HT-29 (cell line): ENCODE results near the gene GPHA2. TPM values are rescaled to one million over a fixed set of nuclear protein-coding genes. Genes with fewer than 3 reads are reported as not detected.
"Not testable (repeated sequence)": the region's sequence is repeated elsewhere in the genome, so short reads cannot be mapped to it uniquely, and the experiment has no call there.

Source experiments
- DNase-seq: peaks from one replicate; pipeline ENCODE4 v3.0.0-alpha.2; 2015; ENCODE audit warnings: low spot score
- total RNA-seq: library from RNA; depleted of rRNA; stranded (reverse); fragments of >200 nt; shearing (Covaris generic); gene quantifications from 2 replicates; pipeline ENCODE4 v1.2.3, GENCODE V29; 2014; rRNA removed

Gene GPHA2, protein sequence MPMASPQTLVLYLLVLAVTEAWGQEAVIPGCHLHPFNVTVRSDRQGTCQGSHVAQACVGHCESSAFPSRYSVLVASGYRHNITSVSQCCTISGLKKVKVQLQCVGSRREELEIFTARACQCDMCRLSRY
- total RNA-seq = not detected in 2 replicates

- no peak for DNase-seq
Measured at GRCh38 chr11:64935359-64936081, at the start of gene GPHA2. GPHA2 (minus strand) TSS chr11:64935893; CDS start chr11:64935460, 433 bp downstream.

- not testable (repeated sequence) for DNase-seq
Measured at GRCh38 chr11:64983339-64983738, 47.6 kb upstream of the GPHA2 start.

- no peak for DNase-seq
Measured at GRCh38 chr11:64976651-64977050, 41.0 kb upstream of the GPHA2 start.

DNA sequence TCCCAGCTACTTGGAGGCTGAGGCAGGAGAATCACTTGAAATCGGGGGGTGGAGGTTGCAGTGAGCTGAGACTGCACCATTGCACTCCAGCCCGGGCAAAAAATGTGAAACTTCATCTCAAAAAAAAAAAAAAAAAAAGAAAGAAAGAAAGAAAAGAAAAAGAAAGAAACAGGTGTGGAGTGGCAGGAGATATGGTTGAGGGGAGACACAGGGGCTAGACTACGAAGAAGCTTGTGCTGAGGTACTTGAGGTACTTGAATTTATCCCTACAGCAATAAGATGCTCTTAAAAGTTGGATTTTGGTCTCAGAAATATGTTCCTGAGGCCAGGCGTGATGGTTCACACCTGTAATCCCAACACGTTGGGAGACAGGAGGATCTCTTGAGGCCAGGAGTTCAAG lies 38.4 kb upstream of the GPHA2 start:
- DNase-seq = no peak

GRCh38 chr11:64971421-64972233 lies 35.9 kb upstream of the GPHA2 start, which contains the start of gene MAJIN:
MAJIN (minus strand) TSS chr11:64972108; CDS start chr11:64959405, 12,703 bp downstream.
- no peak for DNase-seq

DNA sequence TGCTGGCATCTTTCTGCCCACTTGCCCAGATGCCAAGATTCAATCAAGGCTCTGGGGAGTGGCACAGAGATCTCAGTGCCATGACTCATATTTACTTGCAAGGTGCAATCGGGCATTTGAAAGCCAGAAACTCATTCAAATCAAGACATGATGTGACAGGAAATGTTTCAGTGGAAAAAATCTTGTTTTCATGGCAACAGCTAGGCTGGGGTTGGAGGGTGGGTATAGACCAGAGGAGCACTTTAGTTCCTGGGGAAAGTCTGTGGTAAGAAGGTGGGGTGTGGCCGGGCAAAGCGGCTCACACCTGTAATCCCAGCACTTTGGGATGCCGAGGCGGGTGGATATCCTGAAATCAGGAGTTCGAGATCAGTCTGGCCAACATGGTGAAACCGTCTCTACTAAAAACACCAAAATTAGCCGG lies 35.0 kb upstream of the GPHA2 start:
- no peak for DNase-seq

DNA sequence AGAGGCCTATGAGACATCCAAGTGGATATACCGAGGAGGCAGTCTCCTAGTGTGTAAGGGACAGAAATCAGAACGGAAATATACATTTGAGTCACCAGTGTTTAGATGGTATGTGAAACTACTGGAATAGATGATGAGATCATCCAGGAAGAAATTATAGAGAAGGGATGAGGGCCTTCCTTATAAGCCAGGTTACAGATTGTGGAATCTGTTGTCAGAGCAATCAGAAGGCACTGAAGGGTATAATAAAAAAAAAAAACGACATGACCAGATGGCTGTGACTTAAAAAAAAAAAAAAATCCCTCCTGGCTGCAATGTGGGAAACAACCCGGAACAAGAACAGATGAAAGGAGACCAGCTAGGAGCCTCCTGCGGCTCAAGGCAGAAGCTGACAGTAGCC lies 33.5 kb upstream of the GPHA2 start:
- DNase-seq = no peak

- no peak for DNase-seq
Measured at GRCh38 chr11:64967375-64967774, 31.7 kb upstream of the GPHA2 start.

- DNase-seq = no peak
Measured at GRCh38 chr11:64963072-64963631, 27.5 kb upstream of the GPHA2 start.

- no peak for DNase-seq
Measured at GRCh38 chr11:64960719-64961118, 25.0 kb upstream of the GPHA2 start.

DNA sequence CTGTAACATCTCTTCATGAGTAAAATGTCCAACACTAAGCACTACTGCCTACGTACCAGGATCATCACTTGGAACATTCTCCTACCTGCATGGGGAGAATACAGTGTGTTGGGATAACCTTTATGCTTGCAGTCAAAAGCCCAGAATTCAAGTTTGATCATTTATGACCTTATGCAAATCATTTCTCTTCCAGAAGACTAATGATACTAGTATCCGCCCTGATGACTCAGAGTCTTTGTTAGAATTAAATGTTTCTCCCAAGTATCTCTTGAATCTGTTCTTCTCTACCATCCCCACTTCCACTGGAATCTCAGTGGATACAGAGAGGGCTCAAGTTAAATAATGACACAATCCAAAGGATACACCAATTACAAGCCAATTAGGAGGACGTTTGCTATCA lies 23.8 kb upstream of the GPHA2 start:
- DNase-seq = no peak

GRCh38 chr11:64954201-64954600 lies 18.5 kb upstream of the GPHA2 start:
- DNase-seq = no peak

- no peak for DNase-seq
Measured at GRCh38 chr11:64951529-64951928, 15.8 kb upstream of the GPHA2 start.

- DNase-seq = peak; percentile 51
Measured at GRCh38 chr11:64947208-64947814, 11.6 kb upstream of the GPHA2 start.

DNA sequence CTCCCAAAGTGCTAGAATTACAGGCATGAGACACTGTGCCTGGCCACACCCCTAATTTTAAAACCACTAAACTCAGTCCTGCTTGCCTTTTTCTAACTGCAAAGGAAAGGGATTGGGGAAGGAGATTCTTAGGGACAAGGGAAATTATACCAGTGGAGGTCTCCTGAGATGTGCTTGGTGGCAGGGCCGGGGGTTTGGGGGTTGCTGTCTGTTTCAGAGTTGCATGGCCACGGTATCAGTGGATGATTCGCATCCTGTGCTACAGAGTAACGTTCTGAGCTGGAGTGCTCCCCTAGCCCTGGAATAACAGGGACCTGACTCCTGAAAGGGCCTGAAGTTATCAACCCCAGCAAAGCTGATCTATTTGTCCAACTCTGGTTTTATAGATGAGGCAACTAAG lies 846 bp upstream of the GPHA2 start:
- DNase-seq = no peak

GRCh38 chr11:64934682-64935358 lies 873 bp downstream of the GPHA2 start:
- DNase-seq = no peak

- no peak for DNase-seq
Measured at GRCh38 chr11:64933935-64934681, 1.6 kb downstream of the GPHA2 start.

DNA sequence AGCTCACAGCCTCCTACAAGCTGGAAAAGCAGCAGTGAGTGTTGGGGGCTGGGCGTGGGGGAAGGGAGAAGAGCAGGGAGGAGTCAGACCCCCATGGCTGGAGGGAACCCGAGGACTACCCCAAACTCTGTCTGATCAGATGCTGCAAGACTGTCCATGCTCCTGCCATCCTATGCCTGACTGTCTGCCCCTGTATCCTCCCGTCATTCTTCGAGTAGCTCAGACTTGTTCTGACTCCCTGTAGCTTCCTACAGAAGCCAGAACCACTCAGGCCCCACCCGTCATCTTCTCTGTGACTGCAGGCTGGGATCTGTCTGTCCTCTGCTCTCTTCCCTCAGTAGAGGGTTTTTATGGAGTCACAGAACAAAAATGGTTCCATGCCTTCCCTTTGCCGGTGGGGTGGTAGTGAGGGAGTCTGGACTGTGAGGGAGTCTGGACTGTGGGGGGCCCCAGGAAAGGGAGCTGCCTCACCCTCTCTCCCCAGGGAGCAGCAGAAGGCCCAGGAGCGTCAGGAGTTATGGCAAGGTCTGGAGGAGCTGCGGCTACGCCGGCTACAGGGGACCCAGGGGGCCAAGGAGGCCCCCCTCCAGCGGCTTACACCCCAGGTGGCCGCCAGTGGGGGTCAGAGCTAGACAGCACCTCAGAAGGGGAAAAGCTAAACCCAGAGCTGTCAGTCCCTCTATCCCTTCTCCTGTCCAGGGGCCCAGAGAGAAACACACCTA lies 2.3 kb downstream of the GPHA2 start:
- no peak for DNase-seq

- no peak for DNase-seq
Measured at GRCh38 chr11:64932324-64932723, 3.4 kb downstream of the GPHA2 start.

DNA sequence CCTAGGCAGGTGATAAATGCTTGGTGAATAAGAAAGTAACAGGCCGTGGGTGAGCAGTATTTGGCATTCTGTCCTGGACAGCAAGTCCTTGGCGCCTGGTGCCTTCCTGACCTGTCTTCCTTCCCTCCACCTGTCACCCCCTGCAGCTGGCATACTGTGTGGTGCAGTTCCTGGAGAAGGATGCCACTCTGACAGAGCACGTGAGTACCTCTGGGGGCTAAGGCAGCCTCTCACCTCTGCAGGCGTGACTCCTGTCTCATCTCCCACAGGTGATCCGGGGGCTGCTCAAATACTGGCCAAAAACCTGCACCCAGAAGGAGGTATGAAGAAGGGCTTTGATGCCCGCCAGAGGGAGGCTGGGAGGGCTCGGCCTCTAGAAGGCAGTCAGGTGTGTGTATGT lies 4.4 kb downstream of the GPHA2 start:
- DNase-seq = no peak
